Lung (tissue), 12 donors: ENCODE measurements around the gene MMP24. TPM values are rescaled to one million over a fixed set of nuclear protein-coding genes. Genes with fewer than 3 reads are reported as not detected.

Experiments
- ATAC-seq: fragments of 200-7000 bp; cut with Tn5 transposase; one replicate; pipeline ENCODE4 v1.9.1; 2020; ENCODE audit warnings: moderate number of reproducible peaks; ENCODE audit not compliant: insufficient read depth, low FRiP score
- DNase-seq, 3 donors: peaks; one replicate each; pipeline ENCODE4 v3.0.0-alpha.2; 2013 to 2017
- H3K27ac ChIP-seq, 2 donors: one replicate each; pipeline ENCODE4 v1.5.1; 2013; ENCODE audit warnings: mild to moderate bottlenecking in 2 of 2, moderate library complexity in 2 of 2, control low read depth in 1 of 2, inconsistent platforms in 1 of 2, low read depth in 1 of 2, low read length in 1 of 2
- H3K27me3 ChIP-seq, 3 donors: one replicate each; pipeline ENCODE4 v1.5.1; 2013; ENCODE audit warnings: low read length in 2 of 3; ENCODE audit not compliant: control insufficient read depth in 3 of 3, insufficient read depth in 3 of 3
- H3K36me3 ChIP-seq, 4 donors: one replicate each; pipeline ENCODE4 v1.5.1; 2013; ENCODE audit warnings: low read length in 4 of 4, mild to moderate bottlenecking in 1 of 4, moderate library complexity in 1 of 4; ENCODE audit not compliant: control insufficient read depth in 4 of 4, insufficient read depth in 4 of 4
- H3K4me1 ChIP-seq, 5 donors: one replicate each; pipeline ENCODE4 v1.5.1; 2013; ENCODE audit warnings: low read length in 5 of 5, mild to moderate bottlenecking in 2 of 5, moderate library complexity in 1 of 5; ENCODE audit not compliant: control insufficient read depth in 5 of 5, insufficient read depth in 5 of 5
- H3K4me3 ChIP-seq: one replicate; pipeline ENCODE4 v1.5.1; 2013; ENCODE audit warnings: mild to moderate bottlenecking, control low read depth, moderate library complexity
- H3K9ac ChIP-seq, 2 donors: one replicate each; pipeline ENCODE4 v1.5.1; 2013; ENCODE audit warnings: low read length in 2 of 2, control low read depth in 1 of 2; ENCODE audit not compliant: insufficient read depth in 1 of 2
- H3K9me3 ChIP-seq, 4 donors: one replicate each; pipeline ENCODE4 v1.5.1; 2013; ENCODE audit warnings: low read length in 3 of 4, mild to moderate bottlenecking in 1 of 4, moderate library complexity in 1 of 4; ENCODE audit not compliant: control insufficient read depth in 4 of 4, insufficient read depth in 3 of 4
- WGBS, 2 donors: extraction: QIAGEN DNeasy Blood & Tissue Kit; methylation state at CpG; one replicate each; pipeline ENCODE4 v1.1.7; 2013; 5-methylcytosine and 5-hydroxymethylcytosine counted together
- polyA plus RNA-seq, 2 donors: library from polyadenylated mRNA; stranded (reverse); fragments of 200-250 nt; gene quantifications; one replicate each; pipeline ENCODE4 v1.2.1, GENCODE V29; 2013
- total RNA-seq, 2 donors: library from RNA; depleted of rRNA in 1 of 2; stranded (reverse); fragments of >200 nt in 1 of 2; gene quantifications; one replicate each; pipeline ENCODE4 v1.2.1, GENCODE V29; 2014 to 2021
- TF ChIP-seq, protein P1 (sequence below): IDR thresholded peaks from 2 replicates; pipeline ENCODE4 v1.5.1; 2012; ENCODE audit warnings: mild to moderate bottlenecking; ENCODE audit errors: control extremely low read depth, extremely low read depth
- donor health status: control.
- donor health status: control.
- donor health status: Bipolar disorder and iron deficiency.
- donor health status: healthy.
- donor health status: DM: yes; HTN: yes; CAD: no.

The MMP24 gene
- total and polyA plus RNA-seq, 4 donors = 2.3 to 10.1 (median 6.7) TPM

DNA sequence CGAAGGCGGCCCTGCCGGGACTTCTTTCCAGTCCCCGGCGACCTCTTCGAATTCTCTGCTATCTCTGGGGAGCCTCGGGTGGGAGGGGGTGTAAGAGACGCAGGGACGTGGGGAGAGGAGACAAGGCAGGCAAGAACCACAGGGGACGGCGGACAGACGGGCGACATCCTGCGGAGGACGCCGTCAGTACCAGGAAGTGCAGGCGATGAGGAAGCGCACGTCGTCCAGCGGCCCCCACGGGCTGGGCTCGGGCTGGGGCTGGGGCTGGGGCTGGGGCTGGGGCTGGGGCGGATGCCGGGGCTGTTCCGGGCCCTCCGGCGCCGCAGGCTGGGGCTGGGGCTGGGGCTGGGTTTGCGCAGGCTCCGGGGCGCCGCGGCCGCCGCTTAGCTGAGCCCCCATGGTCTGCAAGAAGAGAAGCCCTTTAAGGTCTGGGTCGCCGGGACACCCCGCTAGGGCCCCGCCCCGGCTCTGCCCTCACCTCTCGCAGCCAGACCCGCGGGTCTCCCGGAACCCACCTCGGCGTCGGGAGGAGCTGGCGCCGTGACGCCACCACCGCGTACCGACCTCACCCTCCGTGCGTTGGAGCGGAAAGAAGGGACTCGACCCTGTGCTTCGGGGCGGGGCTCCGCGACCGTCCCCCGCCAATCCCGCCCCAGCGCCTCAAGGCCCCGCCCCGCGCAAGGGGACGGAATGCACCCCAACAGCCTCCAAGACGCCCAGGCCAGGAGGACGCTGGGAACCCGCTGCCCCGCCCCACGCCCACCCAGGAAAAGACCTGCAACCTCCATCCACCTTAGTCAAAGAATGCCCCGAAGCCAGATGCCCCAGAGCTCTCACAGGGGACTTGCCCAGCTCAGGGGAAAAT lies 51.3 kb downstream of the MMP24 start, which contains the start of gene MMP24OS:
MMP24OS (minus strand) TSS at position 592 of the 865 bp plus-strand sequence; CDS start at position 399, 193 bp downstream.
- TF ChIP-seq, protein P1, sequence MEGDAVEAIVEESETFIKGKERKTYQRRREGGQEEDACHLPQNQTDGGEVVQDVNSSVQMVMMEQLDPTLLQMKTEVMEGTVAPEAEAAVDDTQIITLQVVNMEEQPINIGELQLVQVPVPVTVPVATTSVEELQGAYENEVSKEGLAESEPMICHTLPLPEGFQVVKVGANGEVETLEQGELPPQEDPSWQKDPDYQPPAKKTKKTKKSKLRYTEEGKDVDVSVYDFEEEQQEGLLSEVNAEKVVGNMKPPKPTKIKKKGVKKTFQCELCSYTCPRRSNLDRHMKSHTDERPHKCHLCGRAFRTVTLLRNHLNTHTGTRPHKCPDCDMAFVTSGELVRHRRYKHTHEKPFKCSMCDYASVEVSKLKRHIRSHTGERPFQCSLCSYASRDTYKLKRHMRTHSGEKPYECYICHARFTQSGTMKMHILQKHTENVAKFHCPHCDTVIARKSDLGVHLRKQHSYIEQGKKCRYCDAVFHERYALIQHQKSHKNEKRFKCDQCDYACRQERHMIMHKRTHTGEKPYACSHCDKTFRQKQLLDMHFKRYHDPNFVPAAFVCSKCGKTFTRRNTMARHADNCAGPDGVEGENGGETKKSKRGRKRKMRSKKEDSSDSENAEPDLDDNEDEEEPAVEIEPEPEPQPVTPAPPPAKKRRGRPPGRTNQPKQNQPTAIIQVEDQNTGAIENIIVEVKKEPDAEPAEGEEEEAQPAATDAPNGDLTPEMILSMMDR = no peak
- H3K4me1 ChIP-seq = peaks cover 3 to 7% (median 6%) of the 10 kb centered on the region in 5 donors
- no peaks in the 10 kb centered on the region for H3K27me3 ChIP-seq
- H3K36me3 ChIP-seq = peaks cover 3 to 42% (median 26%) of the 10 kb centered on the region in 4 donors
- H3K27ac ChIP-seq = peak within 1 kb of the TSS; percentile 95 to 98
- 0 to 1% methylated on average over 59 to 76 of the region's 76 CpGs for WGBS, 2 donors
- ATAC-seq (peak; percentile 93), DNase-seq (peak; percentile 90 to 91 (median 91))
- peak within 1 kb of the TSS; percentile 78 for H3K4me3 ChIP-seq
- peak within 1 kb of the TSS; percentile 63 to 68 for H3K9ac ChIP-seq
- H3K9me3 ChIP-seq = no peaks in the 10 kb centered on the region

DNA sequence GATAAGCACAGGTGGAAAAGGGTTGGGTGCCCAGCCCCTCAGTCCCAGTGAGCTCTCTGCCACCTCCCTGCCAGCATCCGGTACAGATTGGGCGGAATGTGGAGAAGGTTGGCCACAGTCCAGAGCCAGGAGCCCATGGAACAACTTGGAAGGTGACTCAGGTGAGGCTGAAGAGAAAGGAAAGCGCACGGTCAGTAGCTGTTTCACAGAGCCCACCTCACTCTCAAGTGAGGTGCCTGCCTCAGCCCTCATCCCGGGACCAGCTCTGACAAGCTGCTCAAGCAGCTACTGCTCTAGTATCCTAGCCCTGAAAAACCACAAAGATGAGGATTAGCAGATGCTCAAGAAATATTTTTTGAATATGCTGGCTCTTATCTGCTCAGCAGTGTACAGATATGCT lies 52.5 kb downstream of the MMP24 start:
- Histone ChIP-seq H3K36me3 (peaks cover 3 to 37% (median 24%) of the 10 kb centered on the region in 4 donors), H3K9ac (no peak overlapping the region), H3K4me1 (peaks cover 3 to 15% (median 6%) of the 10 kb centered on the region in 5 donors), H3K27ac (no peak overlapping the region), H3K9me3 (no peaks in the 10 kb centered on the region), H3K4me3 (no peak overlapping the region), H3K27me3 (no peaks in the 10 kb centered on the region)
- no peak for DNase-seq
- WGBS, 2 donors = 92 to 95% methylated on average over 5 of the region's 5 CpGs
- ATAC-seq = no peak
- TF ChIP-seq, protein P1 = no peak

DNA sequence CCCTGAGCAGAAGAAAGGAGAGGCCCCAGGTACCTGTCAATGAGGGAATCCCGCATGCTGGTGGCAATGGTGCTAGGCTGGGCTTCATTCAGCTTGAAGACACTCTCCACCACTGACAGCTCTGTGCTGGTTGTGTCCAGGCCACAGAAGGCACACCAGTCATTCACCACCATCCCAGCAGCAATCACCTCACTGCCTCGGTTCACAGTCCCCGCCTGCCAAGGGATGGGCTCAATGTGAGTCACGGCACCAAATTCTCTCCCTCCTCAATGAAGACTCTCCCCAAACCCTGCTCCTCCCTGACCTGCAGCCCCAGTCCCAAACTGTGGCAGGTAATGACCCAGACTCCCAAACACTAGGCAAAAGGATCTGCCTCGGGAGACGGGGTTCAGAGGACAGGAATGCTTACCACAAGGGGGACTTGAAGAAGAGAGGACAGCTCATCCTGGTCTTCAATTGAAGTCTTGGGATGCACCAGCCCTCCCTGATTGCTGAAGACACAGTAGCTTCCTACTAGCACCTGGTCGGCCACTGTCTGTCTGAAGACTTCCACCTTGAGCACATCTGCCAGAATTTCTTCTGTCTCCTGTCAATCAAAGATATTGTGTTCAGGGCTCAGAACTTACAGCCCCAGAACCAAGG lies 53.2 kb downstream of the MMP24 start:
- DNase-seq = no peak
- no peak for ATAC-seq
- TF ChIP-seq, protein P1 = no peak
- H3K9me3 ChIP-seq = no peaks in the 10 kb centered on the region
- no peak overlapping the region for H3K9ac ChIP-seq
- no peaks in the 10 kb centered on the region for H3K27me3 ChIP-seq
- H3K36me3 ChIP-seq = peaks cover 3 to 32% (median 24%) of the 10 kb centered on the region in 4 donors
- H3K27ac ChIP-seq = peak overlapping the region in 1 of 2 donors; percentile 3
- no peak overlapping the region for H3K4me3 ChIP-seq
- WGBS, 2 donors = 94 to 95% methylated on average over 7 of the region's 7 CpGs
- peaks cover 3 to 15% (median 6%) of the 10 kb centered on the region in 5 donors for H3K4me1 ChIP-seq
